Vagina (tissue), 2 donors: ENCODE measurements around the gene ATP11A.

ENCODE experiments used
- CTCF ChIP-seq, 3 experiments: fragments of 450-650 bp in 2 of 3; fragments of 200-600 bp in 1 of 3; sonication (generic) in 1 of 3; IDR thresholded peaks; one replicate each; pipeline ENCODE4 v1.5.1; 2017 to 2019; ENCODE audit warnings: antibody characterized with exemption in 3 of 3, mild to moderate bottlenecking in 2 of 3, moderate library complexity in 2 of 3
- POLR2A ChIP-seq, 2 donors: fragments of 450-650 bp; IDR thresholded peaks; one replicate each; pipeline ENCODE4 v1.6.1; 2017; ENCODE audit warnings: antibody characterized with exemption in 2 of 2, mild to moderate bottlenecking in 2 of 2, moderate library complexity in 2 of 2

GRCh38 chr13:112742583-112742982 is 52.7 kb downstream of the ATP11A start:
- TF ChIP-seq CTCF (IDR thresholded peaks at IDR 0.05) (no peak), POLR2A (IDR thresholded peaks at IDR 0.05) (no peak)
